Inflammatory macrophage treated with lipopolysaccharide for 1 hour (primary cell): ENCODE data around the gene FEM1B.
A peak's percentile ranks its signal among the peaks of the same experiment; 100 is the strongest.
"Not testable (repeated sequence)": the region's sequence is repeated elsewhere in the genome, so short reads cannot be mapped to it uniquely, and the experiment has no call there.

Source experiments
- DNase-seq, 2 donors: peaks; one replicate each; pipeline ENCODE4 v3.0.0-alpha.2; 2020 to 2022

FEM1B gene

GRCh38 chr15:68277603-68278344 is at the start of gene FEM1B:
Gene FEM1B (plus strand): TSS chr15:68277745. CDS start chr15:68278418, 673 bp downstream.
- DNase-seq = peak; percentile 93 to 94

- peak in 1 of 2 donors; percentile 16 for DNase-seq
Observed at GRCh38 chr15:68228143-68228970, 49.2 kb upstream of the FEM1B start.

GRCh38 chr15:68228971-68229385 is 48.6 kb upstream of the FEM1B start:
- no peak for DNase-seq

GRCh38 chr15:68229386-68230156 is 48.0 kb upstream of the FEM1B start, which contains the start of gene CLN6:
Gene CLN6 (minus strand): TSS chr15:68229728. CDS start chr15:68229584, 144 bp downstream.
- DNase-seq = peak; percentile 79 to 90

GRCh38 chr15:68230157-68231100 is 47.1 kb upstream of the FEM1B start:
- DNase-seq = no peak

GRCh38 chr15:68231102-68231818 is 46.3 kb upstream of the FEM1B start:
- no peak for DNase-seq

GRCh38 chr15:68232449-68232848 is 45.1 kb upstream of the FEM1B start:
- peak; percentile 46 to 52 for DNase-seq

- peak in 1 of 2 donors; percentile 52 for DNase-seq
Observed at GRCh38 chr15:68232937-68233336, 44.6 kb upstream of the FEM1B start.

GRCh38 chr15:68234060-68234459 is 43.5 kb upstream of the FEM1B start:
- no peak for DNase-seq

- DNase-seq = not testable (repeated sequence)
Observed at GRCh38 chr15:68234520-68234919, 43.0 kb upstream of the FEM1B start.

- no peak for DNase-seq
Observed at GRCh38 chr15:68235022-68235421, 42.5 kb upstream of the FEM1B start.

- DNase-seq = no peak
Observed at GRCh38 chr15:68239025-68239424, 38.5 kb upstream of the FEM1B start.

- DNase-seq = no peak
Observed at GRCh38 chr15:68241088-68241935, 36.2 kb upstream of the FEM1B start.

- DNase-seq = no peak
Observed at GRCh38 chr15:68244235-68244634, 33.3 kb upstream of the FEM1B start.

- DNase-seq = peak; percentile 71 to 78
Observed at GRCh38 chr15:68249058-68249713, 28.4 kb upstream of the FEM1B start.

- peak; percentile 74 to 84 for DNase-seq
Observed at GRCh38 chr15:68252925-68253534, 24.5 kb upstream of the FEM1B start.

GRCh38 chr15:68256675-68257450 is 20.7 kb upstream of the FEM1B start:
- peak; percentile 92 to 94 for DNase-seq

GRCh38 chr15:68258692-68259091 is 18.9 kb upstream of the FEM1B start:
- DNase-seq = peak in 1 of 2 donors; percentile 59
